ENCODE measurements around the gene UBTF. TPM values are rescaled to one million over a fixed set of nuclear protein-coding genes. Genes with fewer than 3 reads are reported as not detected.
A peak's percentile ranks its signal among the peaks of the same experiment; 100 is the strongest.

UBTF gene
- polyA plus RNA-seq, 6 donors from 2014 or later, result 20.2 to 77.3 (median 43.0) TPM

GRCh38 chr17:44216173-44216572 lies 3.3 kb downstream of the UBTF start:
- H3K36me3 Mint-ChIP-seq, result peaks cover 10 to 24% of the 10 kb centered on the region in 2 donors
- H3K9me3 Mint-ChIP-seq, result no peaks in the 10 kb centered on the region
- DNase-seq (peak; percentile 87), ATAC-seq (ENCODE audit: low read depth in 2 of 2) (peak; percentile 52 to 57)
- H3K27me3 Mint-ChIP-seq, result no peaks in the 10 kb centered on the region
- H3K27ac Mint-ChIP-seq, result peak overlapping the region; percentile 90 to 98 (median 98)
- H3K4me3 Mint-ChIP-seq, result peak overlapping the region; percentile 77 to 96 (median 90)
- peaks cover 42 to 64% (median 61%) of the 10 kb centered on the region in 3 donors for H3K4me1 Mint-ChIP-seq

GRCh38 chr17:44214896-44215295 lies 4.6 kb downstream of the UBTF start:
- no peak for DNase-seq
- Mint-ChIP-seq H3K4me1 (peaks cover 47 to 70% (median 68%) of the 10 kb centered on the region in 3 donors), H3K9me3 (no peaks in the 10 kb centered on the region), H3K27me3 (no peaks in the 10 kb centered on the region), H3K36me3 (peaks cover 10 to 24% of the 10 kb centered on the region in 2 donors), H3K27ac (peak overlapping the region; percentile 80 to 98 (median 90)), H3K4me3 (peak overlapping the region in 7 of 8 donors; percentile 19 to 96 (median 65))
- no peak for ATAC-seq (ENCODE audit: low read depth in 2 of 2)

GRCh38 chr17:44214230-44214494 lies 5.3 kb downstream of the UBTF start:
- H3K4me3 Mint-ChIP-seq, result peak overlapping the region in 5 of 8 donors; percentile 42 to 76 (median 59)
- ATAC-seq (ENCODE audit: low read depth in 2 of 2) (no peak), DNase-seq (no peak)
- peak overlapping the region; percentile 64 to 99 (median 95) for H3K27ac Mint-ChIP-seq
- H3K9me3 Mint-ChIP-seq, result no peaks in the 10 kb centered on the region
- H3K4me1 Mint-ChIP-seq, result peaks cover 47 to 77% (median 75%) of the 10 kb centered on the region in 3 donors
- H3K27me3 Mint-ChIP-seq, result no peaks in the 10 kb centered on the region
- H3K36me3 Mint-ChIP-seq, result peaks cover 10 to 24% of the 10 kb centered on the region in 2 donors

- Mint-ChIP-seq H3K9me3 (no peaks in the 10 kb centered on the region), H3K4me3 (peak overlapping the region in 5 of 8 donors; percentile 24 to 76 (median 59)), H3K4me1 (peaks cover 48 to 77% (median 76%) of the 10 kb centered on the region in 3 donors), H3K27me3 (no peaks in the 10 kb centered on the region), H3K36me3 (peaks cover 10 to 24% of the 10 kb centered on the region in 2 donors), H3K27ac (peak overlapping the region; percentile 80 to 99 (median 95))
- DNase-seq (no peak), ATAC-seq (ENCODE audit: low read depth in 2 of 2) (no peak)
These were observed 5.9 kb downstream of the UBTF start for GRCh38 chr17:44213403-44214229.

GRCh38 chr17:44212507-44213402 lies 6.7 kb downstream of the UBTF start:
- no peak overlapping the region for H3K4me3 Mint-ChIP-seq
- no peaks in the 10 kb centered on the region for H3K27me3 Mint-ChIP-seq
- H3K4me1 Mint-ChIP-seq, result peaks cover 49 to 79% (median 78%) of the 10 kb centered on the region in 3 donors
- no peak for DNase-seq
- ATAC-seq (ENCODE audit: low read depth in 2 of 2), result no peak
- peak overlapping the region in 4 of 6 donors; percentile 72 to 97 (median 78) for H3K27ac Mint-ChIP-seq
- peaks cover 14 to 25% of the 10 kb centered on the region in 2 donors for H3K36me3 Mint-ChIP-seq
- no peaks in the 10 kb centered on the region for H3K9me3 Mint-ChIP-seq

GRCh38 chr17:44211281-44212265 lies 7.9 kb downstream of the UBTF start:
- ATAC-seq (ENCODE audit: low read depth in 2 of 2) (no peak), DNase-seq (no peak)
- Mint-ChIP-seq H3K36me3 (peaks cover 9 to 32% of the 10 kb centered on the region in 2 donors), H3K4me3 (peak overlapping the region in 1 of 8 donors; percentile 65), H3K27ac (peak overlapping the region in 4 of 6 donors; percentile 36 to 97 (median 74)), H3K4me1 (peaks cover 44 to 67% (median 67%) of the 10 kb centered on the region in 3 donors), H3K27me3 (no peaks in the 10 kb centered on the region), H3K9me3 (no peaks in the 10 kb centered on the region)

GRCh38 chr17:44210342-44211192 lies 8.9 kb downstream of the UBTF start:
- Mint-ChIP-seq H3K36me3 (peaks cover 4 to 26% of the 10 kb centered on the region in 2 donors), H3K4me3 (peak overlapping the region in 6 of 8 donors; percentile 16 to 75 (median 58)), H3K27me3 (no peaks in the 10 kb centered on the region), H3K4me1 (peaks cover 42 to 62% (median 57%) of the 10 kb centered on the region in 3 donors), H3K9me3 (no peaks in the 10 kb centered on the region), H3K27ac (peak overlapping the region in 5 of 6 donors; percentile 11 to 97 (median 85))
- DNase-seq, result peak; percentile 94
- ATAC-seq (ENCODE audit: low read depth in 2 of 2), result peak; percentile 97 to 98

GRCh38 chr17:44209786-44210341 lies 9.6 kb downstream of the UBTF start:
- H3K4me3 Mint-ChIP-seq, result peak overlapping the region in 5 of 8 donors; percentile 48 to 75 (median 63)
- peak in 1 of 2 donors; percentile 11 for ATAC-seq (ENCODE audit: low read depth in 2 of 2)
- peak overlapping the region in 5 of 6 donors; percentile 44 to 88 (median 82) for H3K27ac Mint-ChIP-seq
- no peaks in the 10 kb centered on the region for H3K27me3 Mint-ChIP-seq
- peaks cover 4 to 22% of the 10 kb centered on the region in 2 donors for H3K36me3 Mint-ChIP-seq
- H3K4me1 Mint-ChIP-seq, result peaks cover 36 to 55% (median 50%) of the 10 kb centered on the region in 3 donors
- no peak for DNase-seq
- no peaks in the 10 kb centered on the region for H3K9me3 Mint-ChIP-seq

GRCh38 chr17:44207743-44208142 lies 11.7 kb downstream of the UBTF start:
- Mint-ChIP-seq H3K27ac (peak overlapping the region in 1 of 6 donors; percentile 53), H3K9me3 (no peaks in the 10 kb centered on the region), H3K4me1 (peaks cover 36 to 49% (median 44%) of the 10 kb centered on the region in 3 donors), H3K4me3 (no peak overlapping the region), H3K36me3 (peaks cover 4 to 8% of the 10 kb centered on the region in 2 donors), H3K27me3 (no peaks in the 10 kb centered on the region)
- DNase-seq (no peak), ATAC-seq (ENCODE audit: low read depth in 2 of 2) (no peak)

- Mint-ChIP-seq H3K9me3 (no peaks in the 10 kb centered on the region), H3K27ac (peak overlapping the region in 2 of 6 donors; percentile 53 to 80), H3K4me3 (no peak overlapping the region), H3K36me3 (peaks cover 4 to 8% of the 10 kb centered on the region in 2 donors), H3K27me3 (no peaks in the 10 kb centered on the region), H3K4me1 (peaks cover 40 to 50% (median 47%) of the 10 kb centered on the region in 3 donors)
- DNase-seq (no peak), ATAC-seq (ENCODE audit: low read depth in 2 of 2) (no peak)
These were observed 12.2 kb downstream of the UBTF start for GRCh38 chr17:44207319-44207718.

- no peaks in the 10 kb centered on the region for H3K27me3 Mint-ChIP-seq
- DNase-seq (no peak), ATAC-seq (ENCODE audit: low read depth in 2 of 2) (no peak)
- H3K4me3 Mint-ChIP-seq, result peak overlapping the region in 1 of 8 donors; percentile 22
- H3K27ac Mint-ChIP-seq, result no peak overlapping the region
- peaks cover 4 to 8% of the 10 kb centered on the region in 2 donors for H3K36me3 Mint-ChIP-seq
- peaks cover 41 to 47% (median 47%) of the 10 kb centered on the region in 3 donors for H3K4me1 Mint-ChIP-seq
- no peaks in the 10 kb centered on the region for H3K9me3 Mint-ChIP-seq
These were observed 12.7 kb downstream of the UBTF start for GRCh38 chr17:44206825-44207155.
